Measurements from ENCODE around the gene ASPG. TPM values are rescaled to one million over a fixed set of nuclear protein-coding genes. Genes with fewer than 3 reads are reported as not detected.

Gene ASPG
- total RNA-seq, 1 experiment from 2014 or later = 0.17 TPM

- no peak overlapping the region for H3K4me3 ChIP-seq (ENCODE audit: insufficient read depth, low read depth, low read length)
- DNase-seq = no peak
- no peaks in the 10 kb centered on the region for H3K27me3 ChIP-seq (ENCODE audit: control insufficient read depth, insufficient read depth, low read length)
- H3K36me3 ChIP-seq (replicated peaks; ENCODE audit: control insufficient read depth, insufficient read depth, low read length) = no peaks in the 10 kb centered on the region
Observed at GRCh38 chr14:104164041-104164440, 78.5 kb downstream of the ASPG start.

DNA sequence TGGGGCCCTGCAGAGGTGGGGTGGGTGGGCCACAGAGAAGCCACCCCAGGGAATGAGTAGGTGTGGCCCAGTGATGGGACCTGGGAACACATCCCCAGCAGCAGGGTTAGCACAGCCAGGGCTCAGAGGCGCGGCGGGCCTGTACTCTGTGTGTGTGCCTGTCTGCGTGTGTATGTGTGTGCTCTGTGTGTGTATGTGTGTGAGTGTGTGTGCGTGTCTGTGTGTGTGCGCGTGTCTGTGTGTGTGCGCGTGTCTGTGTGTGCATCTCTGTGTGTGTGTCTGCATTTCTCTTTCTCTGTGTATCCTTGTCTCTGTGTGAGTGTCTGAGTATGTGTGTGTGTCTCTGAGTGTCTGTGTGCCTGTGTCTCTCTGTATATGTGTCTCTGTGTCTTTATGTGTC, 79.0 kb downstream of the ASPG start:
- DNase-seq = no peak
- Histone ChIP-seq H3K27me3 (ENCODE audit: control insufficient read depth, insufficient read depth, low read length) (no peaks in the 10 kb centered on the region), H3K36me3 (replicated peaks; ENCODE audit: control insufficient read depth, insufficient read depth, low read length) (no peaks in the 10 kb centered on the region), H3K4me3 (ENCODE audit: insufficient read depth, low read depth, low read length) (no peak overlapping the region)

Other genes starting within 250 kb of the ASPG start
- 2.3 and 2.8 TPM in 2 replicates for gene PPP1R13B, start 238.1 kb upstream of the ASPG start, total RNA-seq (2014; rRNA removed; shearing (Covaris generic))
- gene TDRD9, start 157.2 kb upstream of the ASPG start, total RNA-seq (2014; rRNA removed; shearing (Covaris generic)) = not detected in 2 replicates
- gene RD3L, start 143.2 kb upstream of the ASPG start, total RNA-seq (2014; rRNA removed; shearing (Covaris generic)) = not detected in 2 replicates
- gene KIF26A, start 52.9 kb downstream of the ASPG start, total RNA-seq (2014; rRNA removed; shearing (Covaris generic)) = 59.2 and 61.0 TPM in 2 replicates